ENCODE data around the gene POLR3B. TPM values are rescaled to one million over a fixed set of nuclear protein-coding genes. Genes with fewer than 3 reads are reported as not detected.

Gene POLR3B
- total RNA-seq, 1 experiment from 2014 or later, result 10.0 TPM

- Histone ChIP-seq H4K20me1 (ENCODE audit: insufficient read depth, low read depth, low read length) (no peaks in the 10 kb centered on the region), H3K4me3 (ENCODE audit: low read length) (no peak overlapping the region), H3K36me3 (ENCODE audit: insufficient read depth, low read length) (peaks cover 17% of the 10 kb centered on the region; the same call in 1 of the 2 replicates), H3K27ac (ENCODE audit: low read length) (no peak overlapping the region), H3K9me2 (replicated peaks; ENCODE audit: insufficient read depth, low read length) (no peaks in the 10 kb centered on the region), H2AFZ (ENCODE audit: low read length) (no peak overlapping the region), H3K9ac (ENCODE audit: low read length) (no peak overlapping the region), H3K27me3 (ENCODE audit: low read length) (no peaks in the 10 kb centered on the region), H3K79me2 (ENCODE audit: low read length) (no peaks in the 10 kb centered on the region; the same call in 1 of the 2 replicates), H3K4me1 (ENCODE audit: low read length) (no peaks in the 10 kb centered on the region), H3K4me2 (ENCODE audit: low read depth, low read length, poor library complexity, severe bottlenecking) (no peak overlapping the region), H3K9me3 (ENCODE audit: low read length) (no peaks in the 10 kb centered on the region)
- DNase-seq, result no peak
Observed at GRCh38 chr12:106409878-106410277, 52.3 kb downstream of the POLR3B start.

- no peak overlapping the region for H3K27ac ChIP-seq (ENCODE audit: low read length)
- no peak overlapping the region for H3K4me3 ChIP-seq (ENCODE audit: low read length)
- peaks cover 24% of the 10 kb centered on the region; the same call in 1 of the 2 replicates for H3K36me3 ChIP-seq (ENCODE audit: insufficient read depth, low read length)
- no peaks in the 10 kb centered on the region for H3K9me2 ChIP-seq (replicated peaks; ENCODE audit: insufficient read depth, low read length)
- H3K27me3 ChIP-seq (ENCODE audit: low read length), result no peaks in the 10 kb centered on the region
- no peak overlapping the region for H2AFZ ChIP-seq (ENCODE audit: low read length)
- H3K79me2 ChIP-seq (ENCODE audit: low read length), result no peaks in the 10 kb centered on the region; the same call in 1 of the 2 replicates
- no peaks in the 10 kb centered on the region for H4K20me1 ChIP-seq (ENCODE audit: insufficient read depth, low read depth, low read length)
- no peaks in the 10 kb centered on the region for H3K9me3 ChIP-seq (ENCODE audit: low read length)
- DNase-seq, result no peak
- H3K4me2 ChIP-seq (ENCODE audit: low read depth, low read length, poor library complexity, severe bottlenecking), result no peak overlapping the region
- H3K4me1 ChIP-seq (ENCODE audit: low read length), result no peaks in the 10 kb centered on the region
- no peak overlapping the region for H3K9ac ChIP-seq (ENCODE audit: low read length)
Observed at GRCh38 chr12:106412563-106412962, 55.0 kb downstream of the POLR3B start.

- Histone ChIP-seq H3K9me3 (ENCODE audit: low read length) (no peaks in the 10 kb centered on the region), H3K79me2 (ENCODE audit: low read length) (no peaks in the 10 kb centered on the region; the same call in 1 of the 2 replicates), H3K4me2 (ENCODE audit: low read depth, low read length, poor library complexity, severe bottlenecking) (no peak overlapping the region), H4K20me1 (ENCODE audit: insufficient read depth, low read depth, low read length) (no peaks in the 10 kb centered on the region), H3K27me3 (ENCODE audit: low read length) (no peaks in the 10 kb centered on the region), H3K9ac (ENCODE audit: low read length) (no peak overlapping the region), H2AFZ (ENCODE audit: low read length) (no peak overlapping the region), H3K4me1 (ENCODE audit: low read length) (no peaks in the 10 kb centered on the region), H3K27ac (ENCODE audit: low read length) (no peak overlapping the region), H3K36me3 (ENCODE audit: insufficient read depth, low read length) (peaks cover 28% of the 10 kb centered on the region), H3K9me2 (replicated peaks; ENCODE audit: insufficient read depth, low read length) (no peaks in the 10 kb centered on the region), H3K4me3 (ENCODE audit: low read length) (no peak overlapping the region)
- DNase-seq, result no peak
Observed at GRCh38 chr12:106415134-106415533, 57.6 kb downstream of the POLR3B start.

GRCh38 chr12:106416273-106416672 is 58.7 kb downstream of the POLR3B start:
- no peaks in the 10 kb centered on the region for H4K20me1 ChIP-seq (ENCODE audit: insufficient read depth, low read depth, low read length)
- no peaks in the 10 kb centered on the region for H3K4me1 ChIP-seq (ENCODE audit: low read length)
- no peaks in the 10 kb centered on the region for H3K9me2 ChIP-seq (replicated peaks; ENCODE audit: insufficient read depth, low read length)
- no peak overlapping the region for H3K27ac ChIP-seq (ENCODE audit: low read length)
- H3K36me3 ChIP-seq (ENCODE audit: insufficient read depth, low read length), result peaks cover 32% of the 10 kb centered on the region
- H3K9me3 ChIP-seq (ENCODE audit: low read length), result no peaks in the 10 kb centered on the region
- no peaks in the 10 kb centered on the region for H3K27me3 ChIP-seq (ENCODE audit: low read length)
- no peak overlapping the region for H3K9ac ChIP-seq (ENCODE audit: low read length)
- no peak for DNase-seq
- H3K79me2 ChIP-seq (ENCODE audit: low read length), result no peaks in the 10 kb centered on the region; the same call in 1 of the 2 replicates
- H2AFZ ChIP-seq (ENCODE audit: low read length), result no peak overlapping the region
- H3K4me2 ChIP-seq (ENCODE audit: low read depth, low read length, poor library complexity, severe bottlenecking), result no peak overlapping the region
- no peak overlapping the region for H3K4me3 ChIP-seq (ENCODE audit: low read length)

GRCh38 chr12:106417926-106418910 is 60.7 kb downstream of the POLR3B start:
- H3K9me2 ChIP-seq (replicated peaks; ENCODE audit: insufficient read depth, low read length), result no peaks in the 10 kb centered on the region
- peaks cover 26% of the 10 kb centered on the region for H3K36me3 ChIP-seq (ENCODE audit: insufficient read depth, low read length)
- no peaks in the 10 kb centered on the region for H3K4me1 ChIP-seq (ENCODE audit: low read length)
- no peaks in the 10 kb centered on the region for H3K9me3 ChIP-seq (ENCODE audit: low read length)
- H2AFZ ChIP-seq (ENCODE audit: low read length), result no peak overlapping the region
- H4K20me1 ChIP-seq (ENCODE audit: insufficient read depth, low read depth, low read length), result no peaks in the 10 kb centered on the region
- H3K79me2 ChIP-seq (ENCODE audit: low read length), result no peaks in the 10 kb centered on the region; the same call in 1 of the 2 replicates
- no peak overlapping the region for H3K9ac ChIP-seq (ENCODE audit: low read length)
- H3K4me3 ChIP-seq (ENCODE audit: low read length), result no peak overlapping the region
- no peaks in the 10 kb centered on the region for H3K27me3 ChIP-seq (ENCODE audit: low read length)
- no peak for DNase-seq
- H3K4me2 ChIP-seq (ENCODE audit: low read depth, low read length, poor library complexity, severe bottlenecking), result no peak overlapping the region
- H3K27ac ChIP-seq (ENCODE audit: low read length), result no peak overlapping the region

- no peak overlapping the region for H3K27ac ChIP-seq (ENCODE audit: low read length)
- no peak for DNase-seq
- no peak overlapping the region for H3K4me2 ChIP-seq (ENCODE audit: low read depth, low read length, poor library complexity, severe bottlenecking)
Observed at GRCh38 chr12:106418970-106419369, 61.4 kb downstream of the POLR3B start.

GRCh38 chr12:106423291-106423690 is 65.7 kb downstream of the POLR3B start:
- no peaks in the 10 kb centered on the region for H4K20me1 ChIP-seq (ENCODE audit: insufficient read depth, low read depth, low read length)

More at GRCh38 chr12:106418970-106419369, 61.4 kb downstream of the POLR3B start:
- Histone ChIP-seq H3K27me3 (ENCODE audit: low read length) (no peaks in the 10 kb centered on the region), H3K9me2 (replicated peaks; ENCODE audit: insufficient read depth, low read length) (no peaks in the 10 kb centered on the region), H2AFZ (ENCODE audit: low read length) (no peak overlapping the region), H4K20me1 (ENCODE audit: insufficient read depth, low read depth, low read length) (no peaks in the 10 kb centered on the region), H3K79me2 (ENCODE audit: low read length) (no peaks in the 10 kb centered on the region; the same call in 1 of the 2 replicates), H3K9ac (ENCODE audit: low read length) (no peak overlapping the region), H3K36me3 (ENCODE audit: insufficient read depth, low read length) (peaks cover 20% of the 10 kb centered on the region), H3K9me3 (ENCODE audit: low read length) (no peaks in the 10 kb centered on the region), H3K4me3 (ENCODE audit: low read length) (no peak overlapping the region), H3K4me1 (ENCODE audit: low read length) (no peaks in the 10 kb centered on the region)

GRCh38 chr12:106425061-106425702 is 67.6 kb downstream of the POLR3B start:
- Histone ChIP-seq H3K27ac (ENCODE audit: low read length) (no peak overlapping the region), H3K4me1 (ENCODE audit: low read length) (no peaks in the 10 kb centered on the region), H3K9me3 (ENCODE audit: low read length) (no peaks in the 10 kb centered on the region), H3K36me3 (ENCODE audit: insufficient read depth, low read length) (peaks cover 12% of the 10 kb centered on the region), H3K27me3 (ENCODE audit: low read length) (no peaks in the 10 kb centered on the region), H4K20me1 (ENCODE audit: insufficient read depth, low read depth, low read length) (no peaks in the 10 kb centered on the region), H3K79me2 (ENCODE audit: low read length) (peaks cover 5% of the 10 kb centered on the region; the same call in 1 of the 2 replicates), H3K9me2 (replicated peaks; ENCODE audit: insufficient read depth, low read length) (no peaks in the 10 kb centered on the region), H2AFZ (ENCODE audit: low read length) (no peak overlapping the region), H3K9ac (ENCODE audit: low read length) (no peak overlapping the region), H3K4me3 (ENCODE audit: low read length) (no peak overlapping the region), H3K4me2 (ENCODE audit: low read depth, low read length, poor library complexity, severe bottlenecking) (no peak overlapping the region)
- DNase-seq, result no peak

More at GRCh38 chr12:106423291-106423690, 65.7 kb downstream of the POLR3B start:
- Histone ChIP-seq H3K27ac (ENCODE audit: low read length) (no peak overlapping the region), H2AFZ (ENCODE audit: low read length) (no peak overlapping the region), H3K4me1 (ENCODE audit: low read length) (no peaks in the 10 kb centered on the region), H3K27me3 (ENCODE audit: low read length) (no peaks in the 10 kb centered on the region), H3K9me2 (replicated peaks; ENCODE audit: insufficient read depth, low read length) (no peaks in the 10 kb centered on the region), H3K79me2 (ENCODE audit: low read length) (peaks cover 5% of the 10 kb centered on the region; the same call in 1 of the 2 replicates), H3K4me2 (ENCODE audit: low read depth, low read length, poor library complexity, severe bottlenecking) (no peak overlapping the region), H3K36me3 (ENCODE audit: insufficient read depth, low read length) (peaks cover 14% of the 10 kb centered on the region), H3K9ac (ENCODE audit: low read length) (no peak overlapping the region), H3K4me3 (ENCODE audit: low read length) (no peak overlapping the region), H3K9me3 (ENCODE audit: low read length) (no peaks in the 10 kb centered on the region)
- no peak for DNase-seq
